Ovary (tissue), 3 donors: ENCODE results near the gene NKD2.

Source experiments
- CTCF ChIP-seq, 3 donors: fragments of 450-650 bp in 2 of 3; fragments of 200-600 bp in 1 of 3; IDR thresholded peaks; one replicate each; pipeline versions ENCODE4 v1.5.1 to v1.8.0; 2016 to 2022; ENCODE audit warnings: antibody characterized with exemption in 3 of 3, mild to moderate bottlenecking in 1 of 3
- EP300 ChIP-seq: sonication (generic); formaldehyde crosslinking; IDR thresholded peaks from one replicate; pipeline ENCODE4 v1.6.1; 2017; ENCODE audit warnings: antibody characterized with exemption
- POLR2A ChIP-seq: fragments of 450-650 bp; IDR thresholded peaks from one replicate; pipeline ENCODE4 v1.6.1; 2017; ENCODE audit warnings: antibody characterized with exemption, mild to moderate bottlenecking, moderate library complexity
- donor health status: DM: no; HTN: no; CAD: no.

- TF ChIP-seq CTCF (IDR thresholded peaks at IDR 0.05) (no peak), POLR2A (no peak), EP300 (no peak)
These were observed 19.2 kb downstream of the NKD2 start for GRCh38 chr5:1027631-1028441.
